ENCODE data around the gene VPS37B.

VPS37B gene

DNA sequence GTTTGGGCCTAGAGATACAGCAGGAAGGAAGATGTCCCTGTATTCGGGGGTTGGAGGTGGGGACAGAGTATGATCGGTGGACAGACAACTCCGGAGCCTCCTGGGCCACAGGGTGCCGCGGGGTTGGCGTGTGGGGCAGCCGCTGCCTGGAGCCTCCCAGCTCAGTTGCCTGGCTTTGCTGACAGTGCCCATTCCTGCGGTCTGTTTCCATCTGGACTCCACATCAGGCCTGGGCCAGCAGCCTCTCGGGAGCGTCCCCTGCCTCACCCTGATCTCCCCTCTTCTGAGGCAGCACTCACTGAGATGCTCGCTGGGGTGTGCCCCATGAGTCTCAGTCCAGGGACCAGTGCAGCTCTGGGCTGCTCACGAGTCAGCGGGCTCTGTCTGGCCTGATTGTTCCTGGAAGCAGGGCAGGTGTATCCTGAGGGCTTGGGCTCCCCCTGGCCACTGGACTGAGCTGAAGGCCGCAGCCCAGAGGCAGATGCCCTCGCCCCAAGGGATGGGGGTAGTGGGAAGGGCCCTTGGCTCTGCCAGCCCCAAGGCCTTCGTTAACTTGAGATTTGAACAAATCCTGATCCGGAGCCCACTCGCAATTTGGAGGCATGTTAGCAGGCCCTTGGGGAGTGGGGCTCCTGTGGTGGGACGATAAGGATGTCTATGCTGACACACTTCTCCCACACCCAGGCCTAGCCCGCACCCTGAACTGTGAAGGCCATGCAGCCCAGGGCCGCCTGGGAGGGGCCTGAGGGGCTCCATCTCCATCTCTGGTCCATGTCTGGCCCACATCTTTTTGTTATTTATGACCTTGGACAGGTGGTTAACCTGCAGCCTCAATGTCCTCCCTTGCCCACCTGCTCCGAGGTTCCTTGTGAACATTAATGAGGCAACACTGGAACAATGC, 53.2 kb downstream of the VPS37B start:
- H3K4me1 Mint-ChIP-seq: peaks cover 44% of the 10 kb centered on the region
- DNase-seq (ENCODE audit: low spot score in 2 of 2) (no peak), ATAC-seq (ENCODE audit: low read depth) (no peak)
- no peaks in the 10 kb centered on the region for H3K9me3 Mint-ChIP-seq
- no peaks in the 10 kb centered on the region for H3K27me3 Mint-ChIP-seq
- no peak overlapping the region for H3K4me3 Mint-ChIP-seq
- no peak overlapping the region for H3K27ac Mint-ChIP-seq
- H3K36me3 Mint-ChIP-seq: peaks cover 9% of the 10 kb centered on the region

DNA sequence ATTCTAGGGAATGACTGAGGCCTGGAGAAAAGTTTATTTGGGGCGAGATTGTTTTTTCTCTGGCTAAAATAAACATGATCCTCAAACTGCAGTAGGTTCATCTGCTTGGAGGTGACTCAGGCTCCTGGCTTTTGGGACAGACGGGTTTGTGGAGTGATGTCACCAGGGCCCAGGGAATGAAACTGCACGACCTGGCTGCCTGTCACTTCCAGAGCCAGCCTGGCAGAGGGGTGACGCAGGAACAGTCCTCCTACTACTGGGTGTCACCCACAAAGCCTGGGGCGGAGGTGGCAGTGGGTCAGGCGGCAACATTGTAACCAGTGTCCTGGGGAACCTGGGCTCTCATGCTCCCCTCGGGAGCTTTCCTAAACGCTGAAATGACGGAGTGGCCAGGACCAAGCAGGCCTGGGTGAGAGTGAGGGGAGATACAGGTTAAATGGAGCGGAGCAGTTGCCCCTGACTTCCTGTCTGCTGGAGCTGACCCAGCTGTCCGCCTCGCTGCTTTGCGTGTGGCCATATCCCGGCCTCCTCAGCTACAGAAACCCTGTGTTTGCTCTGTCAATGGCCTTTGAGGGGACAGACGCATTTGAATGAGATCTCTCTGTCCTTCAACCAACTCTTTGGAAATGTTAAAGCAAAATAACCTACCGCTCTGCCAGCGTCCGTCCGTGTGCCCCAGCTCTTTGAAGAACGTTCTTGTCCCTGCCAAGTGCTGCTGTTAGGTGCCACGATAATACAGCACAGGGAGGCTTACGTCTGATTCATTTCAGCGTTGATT, 54.2 kb downstream of the VPS37B start:
- Mint-ChIP-seq H3K36me3 (peaks cover 9% of the 10 kb centered on the region), H3K4me1 (peaks cover 51% of the 10 kb centered on the region), H3K27me3 (no peaks in the 10 kb centered on the region), H3K27ac (no peak overlapping the region), H3K4me3 (no peak overlapping the region), H3K9me3 (no peaks in the 10 kb centered on the region)
- DNase-seq (ENCODE audit: low spot score in 2 of 2) (no peak), ATAC-seq (ENCODE audit: low read depth) (no peak)

GRCh38 chr12:122840580-122841513, 55.1 kb downstream of the VPS37B start:
- Mint-ChIP-seq H3K9me3 (no peaks in the 10 kb centered on the region), H3K36me3 (peaks cover 13% of the 10 kb centered on the region), H3K27me3 (no peaks in the 10 kb centered on the region), H3K4me1 (peaks cover 56% of the 10 kb centered on the region), H3K4me3 (no peak overlapping the region), H3K27ac (no peak overlapping the region)
- ATAC-seq (ENCODE audit: low read depth) (no peak), DNase-seq (ENCODE audit: low spot score in 2 of 2) (no peak)

DNA sequence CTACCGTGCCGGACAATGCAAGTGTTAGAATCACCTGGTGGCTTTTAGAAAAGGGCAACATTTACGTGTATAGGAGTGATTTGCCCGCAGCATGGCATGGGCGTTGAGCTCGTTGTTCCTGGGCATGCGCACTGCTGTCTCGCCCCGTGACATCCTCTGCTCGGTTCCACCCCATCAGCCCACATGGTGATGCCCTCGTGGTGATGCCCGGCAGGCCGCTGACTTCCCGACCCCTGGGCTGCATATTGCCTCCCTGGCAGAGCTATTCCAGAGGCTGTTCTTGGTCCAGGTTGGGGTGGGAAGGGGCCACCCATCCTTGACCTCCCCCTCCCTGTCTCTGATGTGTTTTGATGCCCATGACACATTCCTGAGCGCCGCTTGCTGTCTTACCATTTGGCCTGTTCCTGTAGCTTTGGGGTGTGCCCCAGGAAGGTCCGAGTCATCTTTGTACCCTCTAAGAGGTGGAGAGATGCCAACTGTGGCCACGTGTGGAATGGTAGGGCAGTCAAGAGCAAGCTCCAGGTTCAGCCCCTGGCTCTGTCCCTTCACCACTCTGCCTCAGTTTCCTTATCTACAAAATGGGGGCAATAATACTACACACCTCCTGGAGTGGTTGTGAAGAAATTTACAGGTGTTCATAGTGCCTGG, 55.9 kb downstream of the VPS37B start:
- Mint-ChIP-seq H3K27me3 (no peaks in the 10 kb centered on the region), H3K9me3 (no peaks in the 10 kb centered on the region), H3K4me1 (peaks cover 54% of the 10 kb centered on the region), H3K27ac (no peak overlapping the region), H3K36me3 (peaks cover 13% of the 10 kb centered on the region), H3K4me3 (no peak overlapping the region)
- ATAC-seq (ENCODE audit: low read depth) (no peak), DNase-seq (ENCODE audit: low spot score in 2 of 2) (no peak)

- H3K4me3 Mint-ChIP-seq: peak overlapping the region; percentile 39
- H3K9me3 Mint-ChIP-seq: no peaks in the 10 kb centered on the region
- H3K27me3 Mint-ChIP-seq: no peaks in the 10 kb centered on the region
- ATAC-seq (ENCODE audit: low read depth): no peak
- DNase-seq (ENCODE audit: low spot score in 2 of 2): no peak
- peaks cover 60% of the 10 kb centered on the region for H3K4me1 Mint-ChIP-seq
- H3K36me3 Mint-ChIP-seq: peaks cover 11% of the 10 kb centered on the region
- peak overlapping the region; percentile 96 for H3K27ac Mint-ChIP-seq
Observed at GRCh38 chr12:122838841-122839240, 57.1 kb downstream of the VPS37B start.

GRCh38 chr12:122837306-122838265, 58.3 kb downstream of the VPS37B start:
- Mint-ChIP-seq H3K27me3 (no peaks in the 10 kb centered on the region), H3K4me1 (peaks cover 56% of the 10 kb centered on the region), H3K4me3 (peak overlapping the region; percentile 100), H3K27ac (peak overlapping the region; percentile 96), H3K9me3 (no peaks in the 10 kb centered on the region), H3K36me3 (peaks cover 11% of the 10 kb centered on the region)
- ATAC-seq (ENCODE audit: low read depth): no peak
- DNase-seq (ENCODE audit: low spot score in 2 of 2): no peak

GRCh38 chr12:122836027-122836921, 59.6 kb downstream of the VPS37B start:
- H3K4me1 Mint-ChIP-seq: peaks cover 46% of the 10 kb centered on the region
- DNase-seq (ENCODE audit: low spot score in 2 of 2) (peak; percentile 50 to 55), ATAC-seq (ENCODE audit: low read depth) (peak; percentile 70)
- H3K4me3 Mint-ChIP-seq: peak overlapping the region; percentile 100
- H3K27me3 Mint-ChIP-seq: no peaks in the 10 kb centered on the region
- H3K9me3 Mint-ChIP-seq: no peaks in the 10 kb centered on the region
- H3K27ac Mint-ChIP-seq: peak overlapping the region; percentile 96
- H3K36me3 Mint-ChIP-seq: peaks cover 11% of the 10 kb centered on the region

GRCh38 chr12:122835750-122836026, 60.2 kb downstream of the VPS37B start:
- peak overlapping the region; percentile 100 for H3K4me3 Mint-ChIP-seq
- H3K36me3 Mint-ChIP-seq: peaks cover 11% of the 10 kb centered on the region
- ATAC-seq (ENCODE audit: low read depth): peak; percentile 42
- peak in 1 of 2 donors; percentile 32 for DNase-seq (ENCODE audit: low spot score in 2 of 2)
- peaks cover 44% of the 10 kb centered on the region for H3K4me1 Mint-ChIP-seq
- no peak overlapping the region for H3K27ac Mint-ChIP-seq
- H3K9me3 Mint-ChIP-seq: no peaks in the 10 kb centered on the region
- no peaks in the 10 kb centered on the region for H3K27me3 Mint-ChIP-seq

- Mint-ChIP-seq H3K4me1 (peaks cover 41% of the 10 kb centered on the region), H3K27me3 (no peaks in the 10 kb centered on the region)
- DNase-seq (ENCODE audit: low spot score in 2 of 2): peak; percentile 49 to 71
Observed at GRCh38 chr12:122834921-122835749, 60.8 kb downstream of the VPS37B start, which contains the start of gene HIP1R. Gene HIP1R (plus strand): TSS chr12:122835457. CDS start chr12:122835551, 94 bp downstream.

DNA sequence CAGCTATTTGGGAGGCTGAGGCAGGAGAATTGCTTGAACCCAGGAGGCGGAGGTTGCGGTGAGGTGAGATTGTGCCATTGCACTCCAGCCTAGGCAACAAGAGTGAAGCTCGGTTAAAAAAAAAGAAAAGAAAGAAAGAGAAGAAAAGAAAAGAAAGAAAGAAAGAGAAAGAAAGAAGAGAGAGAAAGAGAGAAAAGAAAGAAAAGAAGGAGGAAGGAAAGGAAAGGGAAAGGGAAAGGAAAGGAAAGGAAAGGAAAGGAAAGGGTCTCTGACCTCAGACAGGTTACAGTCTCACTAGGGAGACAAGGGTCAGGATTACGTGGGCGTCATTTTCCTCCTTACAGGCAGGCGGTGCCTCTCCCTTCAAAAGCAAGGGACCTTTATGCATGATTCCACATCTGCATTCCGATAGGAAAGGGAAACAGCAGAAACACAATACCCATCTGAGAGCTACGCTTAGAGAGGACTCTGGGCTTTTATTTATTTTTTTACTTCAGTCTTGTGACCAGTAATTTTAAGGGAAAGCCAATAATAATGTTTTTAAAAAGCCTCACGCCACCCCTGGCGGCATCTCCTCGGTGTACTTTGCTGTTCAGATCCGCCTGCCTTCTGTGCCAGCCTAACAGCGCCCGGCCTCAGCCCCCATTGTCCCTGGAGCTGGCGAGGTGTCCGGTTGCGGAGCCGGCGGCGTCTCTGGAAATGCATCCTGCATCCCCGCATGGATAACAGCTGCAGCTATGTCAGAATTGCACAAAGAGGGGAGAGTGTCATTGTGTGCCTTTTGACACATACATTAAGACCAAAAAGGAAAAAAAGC, 61.6 kb downstream of the VPS37B start:
- DNase-seq (ENCODE audit: low spot score in 2 of 2) (no peak), ATAC-seq (ENCODE audit: low read depth) (peak; percentile 30)
- Mint-ChIP-seq H3K9me3 (no peaks in the 10 kb centered on the region), H3K36me3 (peaks cover 11% of the 10 kb centered on the region), H3K27ac (peak overlapping the region; percentile 88), H3K27me3 (no peaks in the 10 kb centered on the region), H3K4me3 (peak overlapping the region; percentile 96), H3K4me1 (peaks cover 39% of the 10 kb centered on the region)

More at GRCh38 chr12:122834921-122835749, 60.8 kb downstream of the VPS37B start, which contains the start of gene HIP1R:
- Mint-ChIP-seq H3K9me3 (no peaks in the 10 kb centered on the region), H3K36me3 (peaks cover 11% of the 10 kb centered on the region), H3K4me3 (peak within 1 kb of the TSS; percentile 100), H3K27ac (peak within 1 kb of the TSS; percentile 96)
- peak; percentile 58 for ATAC-seq (ENCODE audit: low read depth)

All from memory B cell (primary cell).